Uterus (tissue), 4 donors: ENCODE data around the gene GPATCH4. TPM values are rescaled to one million over a fixed set of nuclear protein-coding genes. Genes with fewer than 3 reads are reported as not detected.
"Not testable (repeated sequence)": the region's sequence is repeated elsewhere in the genome, so short reads cannot be mapped to it uniquely, and the experiment has no call there.

Experiments
- DNase-seq, 2 donors: peaks; one replicate each; pipeline ENCODE4 v3.0.0-alpha.2; 2019 to 2020
- H3K27ac ChIP-seq, 2 donors: fragments of 200-600 bp; sonication (generic); 1 replicate in 1 of 2; 2 replicates in 1 of 2; pipeline ENCODE4 v1.5.1; 2016 to 2018
- H3K27me3 ChIP-seq, 2 donors: fragments of 200-600 bp; sonication (generic); one replicate each; pipeline ENCODE4 v1.5.1; 2018 to 2019; ENCODE audit warnings: control low read depth in 1 of 2
- H3K36me3 ChIP-seq, 2 donors: fragments of 200-600 bp; sonication (generic); one replicate each; pipeline ENCODE4 v1.5.1; 2019; ENCODE audit warnings: control low read depth in 1 of 2
- H3K4me1 ChIP-seq, 2 donors: fragments of 200-600 bp; sonication (generic); one replicate each; pipeline ENCODE4 v1.5.1; 2018 to 2019; ENCODE audit warnings: control low read depth in 1 of 2
- H3K4me3 ChIP-seq, 2 donors: fragments of 200-600 bp; sonication (generic); 1 replicate in 1 of 2; 2 replicates in 1 of 2; pipeline ENCODE4 v1.5.1; 2018 to 2019; ENCODE audit warnings: mild to moderate bottlenecking in 1 of 2
- H3K9me3 ChIP-seq, 2 donors: fragments of 200-600 bp; sonication (generic); one replicate each; pipeline ENCODE4 v1.5.1; 2019; ENCODE audit warnings: control low read depth in 1 of 2
- CTCF ChIP-seq, 4 experiments: fragments of 200-600 bp in 2 of 4; fragments of 450-650 bp in 2 of 4; sonication (generic) in 2 of 4; IDR thresholded peaks; one replicate each; pipeline ENCODE4 v1.5.1; 2016 to 2019; ENCODE audit warnings: antibody characterized with exemption in 4 of 4, mild to moderate bottlenecking in 2 of 4, moderate library complexity in 1 of 4
- POLR2A ChIP-seq, 2 donors: fragments of 450-650 bp; IDR thresholded peaks; one replicate each; pipeline ENCODE4 v1.6.1; 2016; ENCODE audit warnings: antibody characterized with exemption in 2 of 2, mild to moderate bottlenecking in 1 of 2, moderate library complexity in 1 of 2
- intact Hi-C: fragments of 100-400 bp; cut with DNase I; formaldehyde crosslinking; loops from one replicate; pipeline ENCODE4 v1.15.1; 2023; ENCODE audit warnings: low total_unique reads
- total RNA-seq, 4 donors: library from RNA; depleted of rRNA in 3 of 4; stranded (reverse); fragments of >200 nt in 3 of 4; gene quantifications; one replicate each; pipeline versions ENCODE4 v1.1.0 to v1.2.4, GENCODE V29; 2014 to 2023
- donor health status: DM: yes; HTN: yes; CAD: no.

The GPATCH4 gene
- total RNA-seq, 4 donors from 2014 or later, result 2.3 to 31.6 (median 19.8) TPM

DNA sequence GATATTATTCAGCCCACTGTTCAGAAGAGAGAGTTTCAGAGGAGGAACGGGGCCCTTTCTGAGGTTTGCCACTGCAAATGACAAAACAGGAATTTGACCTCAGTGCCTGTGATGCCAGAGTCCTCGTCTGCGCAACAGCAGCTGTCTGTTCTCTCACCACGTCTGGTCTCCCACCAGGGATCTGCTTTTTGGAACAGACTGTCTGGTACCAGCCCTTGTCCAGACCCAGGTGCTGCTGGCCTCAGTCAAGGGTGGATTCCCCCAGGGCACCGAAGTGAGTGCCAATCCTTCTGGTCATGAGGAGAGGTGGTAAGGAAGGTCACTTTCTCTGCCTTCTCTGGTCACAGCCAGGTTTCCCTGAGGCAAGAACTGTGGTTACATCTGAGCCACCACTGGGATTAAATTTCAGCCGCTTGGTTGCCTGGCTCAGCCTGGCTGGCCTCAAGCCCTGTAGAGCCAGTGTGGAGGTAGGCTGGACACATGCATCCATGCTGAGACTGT lies 38.4 kb upstream of the GPATCH4 start:
- intact Hi-C loops, result no loop called here
- H3K4me1 ChIP-seq, result peaks cover 0 to 17% of the 10 kb centered on the region in 2 donors
- DNase-seq, result no peak
- no peaks in the 10 kb centered on the region for H3K9me3 ChIP-seq
- no peaks in the 10 kb centered on the region for H3K27me3 ChIP-seq
- no peak overlapping the region for H3K4me3 ChIP-seq
- H3K27ac ChIP-seq, result no peak overlapping the region
- no peaks in the 10 kb centered on the region for H3K36me3 ChIP-seq
- no peak for TF ChIP-seq CTCF (IDR thresholded peaks at IDR 0.05)
- no peak for TF ChIP-seq POLR2A (IDR thresholded peaks at IDR 0.05)

DNA sequence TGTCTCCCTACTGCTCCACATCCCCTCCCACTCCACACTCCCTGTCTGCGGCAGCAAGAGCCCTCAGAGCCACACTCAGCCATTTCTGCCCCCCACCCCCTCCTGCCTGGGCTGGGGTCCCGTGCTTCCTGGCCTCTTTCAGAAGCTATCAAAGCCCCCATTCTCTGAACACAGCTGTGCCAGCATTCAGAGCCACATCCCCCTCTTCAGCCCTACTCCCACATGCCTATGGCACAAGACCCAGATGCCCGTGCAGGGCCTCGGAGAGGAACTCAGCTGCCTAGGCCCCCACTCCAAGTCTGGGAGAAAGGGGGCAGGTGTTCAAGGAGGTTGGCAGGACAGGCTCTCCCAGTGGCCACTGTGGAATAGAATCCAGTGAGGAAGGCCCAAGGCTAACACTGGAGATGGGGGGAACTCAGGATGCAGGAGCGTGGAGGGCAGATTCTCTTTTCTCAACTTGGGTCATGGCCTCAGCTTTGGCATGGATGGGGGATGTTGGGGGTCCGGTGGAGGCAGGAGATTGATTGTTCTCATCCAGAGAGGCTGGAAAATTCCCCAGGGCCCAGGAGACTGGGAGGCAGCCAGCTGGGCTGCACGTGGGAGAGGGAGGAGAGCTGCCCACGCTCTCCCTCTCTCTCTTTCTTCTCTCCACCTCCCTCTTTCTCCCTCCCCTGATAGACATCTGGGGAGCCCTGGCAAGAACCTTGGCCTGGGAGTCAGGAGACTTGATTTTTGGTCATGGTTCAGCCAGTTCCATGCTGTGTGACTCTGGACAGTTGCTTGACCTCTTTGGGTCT lies 37.1 kb upstream of the GPATCH4 start:
- Histone ChIP-seq H3K4me3 (no peak overlapping the region), H3K27ac (peak overlapping the region in 1 of 2 donors; percentile 16), H3K27me3 (no peaks in the 10 kb centered on the region), H3K4me1 (peaks cover 0 to 17% of the 10 kb centered on the region in 2 donors), H3K9me3 (no peaks in the 10 kb centered on the region), H3K36me3 (no peaks in the 10 kb centered on the region)
- TF ChIP-seq POLR2A (IDR thresholded peaks at IDR 0.05) (no peak), CTCF (IDR thresholded peaks at IDR 0.05) (no peak)
- peak; percentile 28 to 46 for DNase-seq
- intact Hi-C loops, result no loop called here

DNA sequence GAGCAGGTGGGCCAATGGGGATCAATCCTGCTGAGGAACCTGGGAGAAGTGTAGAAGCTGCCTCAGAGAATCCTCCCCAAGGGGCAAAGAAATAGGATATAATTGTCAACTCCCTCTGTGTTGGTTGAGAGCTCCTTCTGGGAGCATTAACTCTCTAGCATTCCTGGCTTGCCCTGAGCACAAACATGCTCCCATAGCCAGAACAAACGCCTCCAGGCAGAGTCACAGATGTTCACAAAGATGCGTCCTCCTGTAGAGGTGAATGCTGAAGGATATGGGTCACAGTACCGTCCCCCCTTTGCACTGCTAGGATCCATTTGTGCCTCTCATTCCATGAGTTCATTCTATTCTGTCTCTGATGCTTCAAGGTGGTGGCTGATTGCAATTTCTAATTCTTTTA lies 31.1 kb upstream of the GPATCH4 start:
- Histone ChIP-seq H3K4me1 (no peaks in the 10 kb centered on the region), H3K9me3 (no peaks in the 10 kb centered on the region), H3K36me3 (no peaks in the 10 kb centered on the region), H3K27me3 (peaks cover 0 to 6% of the 10 kb centered on the region in 2 donors), H3K4me3 (no peak overlapping the region), H3K27ac (no peak overlapping the region)
- TF ChIP-seq POLR2A (IDR thresholded peaks at IDR 0.05) (no peak), CTCF (IDR thresholded peaks at IDR 0.05) (no peak)
- intact Hi-C loops, result no loop called here
- no peak for DNase-seq

GRCh38 chr1:156631152-156631551 lies 29.9 kb upstream of the GPATCH4 start:
- H3K4me1 ChIP-seq, intact Hi-C loops, H3K4me3 ChIP-seq, H3K27ac ChIP-seq, H3K36me3 ChIP-seq, H3K9me3 ChIP-seq, H3K27me3 ChIP-seq, DNase-seq: not testable (repeated sequence)

DNA sequence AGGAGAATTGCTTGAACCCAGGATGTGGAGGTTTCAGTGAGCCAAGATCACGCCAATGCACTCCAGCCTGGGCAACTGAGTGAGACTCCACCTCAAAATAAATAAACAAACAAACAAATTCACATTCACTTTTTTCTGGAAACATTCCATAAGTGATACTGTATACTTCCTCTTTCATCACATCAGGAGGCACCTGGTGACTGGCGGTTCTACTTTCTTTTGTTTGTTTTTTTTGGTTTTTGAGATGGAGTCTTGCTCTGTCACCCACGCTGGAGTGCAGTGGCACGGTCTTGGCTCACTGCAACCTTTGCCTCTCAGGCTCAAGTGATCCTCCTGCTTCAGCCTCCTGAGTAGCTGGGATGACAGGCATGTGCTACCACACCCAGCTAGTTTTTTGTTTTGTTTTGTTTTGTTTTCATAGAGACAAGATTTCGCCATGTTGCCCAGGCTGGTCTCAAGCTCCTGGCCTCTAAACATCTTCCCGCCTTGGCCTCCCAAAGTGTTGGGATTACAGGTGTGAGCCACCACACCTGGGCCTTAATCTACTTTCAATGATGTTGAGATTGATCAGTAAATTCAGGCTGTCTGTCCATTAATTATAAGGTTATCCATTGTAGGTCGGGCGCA lies 28.7 kb upstream of the GPATCH4 start:
- no peak overlapping the region for H3K4me3 ChIP-seq
- no peak for DNase-seq
- no peak overlapping the region for H3K27ac ChIP-seq
- H3K27me3 ChIP-seq, result peaks cover 0 to 13% of the 10 kb centered on the region in 2 donors
- no peaks in the 10 kb centered on the region for H3K4me1 ChIP-seq
- no peaks in the 10 kb centered on the region for H3K36me3 ChIP-seq
- intact Hi-C loops, result no loop called here
- H3K9me3 ChIP-seq, result no peaks in the 10 kb centered on the region
- no peak for TF ChIP-seq CTCF (IDR thresholded peaks at IDR 0.05)
